Tibial artery (tissue), 4 donors: ENCODE data around the gene ARHGEF25.
"Not testable (repeated sequence)": the region's sequence is repeated elsewhere in the genome, so short reads cannot be mapped to it uniquely, and the experiment has no call there.

ENCODE experiments used
- DNase-seq, 2 donors: peaks; one replicate each; pipeline ENCODE4 v3.0.0-alpha.2; 2019
- H3K27ac ChIP-seq, 2 donors: fragments of 200-600 bp; sonication (generic) in 1 of 2; 1 replicate in 1 of 2; 2 replicates in 1 of 2; pipeline ENCODE4 v1.5.1; 2018 to 2019; ENCODE audit warnings: mild to moderate bottlenecking in 1 of 2
- H3K27me3 ChIP-seq, 2 donors: fragments of 200-600 bp; sonication (generic) in 1 of 2; one replicate each; pipeline versions ENCODE4 v1.5.1 to v1.6.0; 2016 to 2019
- H3K36me3 ChIP-seq, 3 donors: fragments of 200-600 bp; sonication (generic) in 2 of 3; one replicate each; pipeline ENCODE4 v1.5.1; 2016 to 2019; ENCODE audit warnings: mild to moderate bottlenecking in 2 of 3
- H3K4me1 ChIP-seq, 4 donors: fragments of 200-600 bp; sonication (generic) in 2 of 4; 1 replicate in 3 of 4; 2 replicates in 1 of 4; pipeline ENCODE4 v1.5.1; 2016 to 2019
- H3K4me3 ChIP-seq, 2 donors: fragments of 200-600 bp; sonication (generic) in 1 of 2; 1 replicate in 1 of 2; 2 replicates in 1 of 2; pipeline ENCODE4 v1.5.1; 2018 to 2019; ENCODE audit warnings: mild to moderate bottlenecking in 2 of 2
- H3K9me3 ChIP-seq, 3 donors: fragments of 200-600 bp; sonication (generic) in 1 of 3; one replicate each; pipeline ENCODE4 v1.5.1; 2016 to 2019
- CTCF ChIP-seq, 2 experiments: fragments of 200-600 bp in 1 of 2; fragments of 450-650 bp in 1 of 2; IDR thresholded peaks; one replicate each; pipeline ENCODE4 v1.5.1; 2017 to 2019; ENCODE audit warnings: antibody characterized with exemption in 2 of 2, mild to moderate bottlenecking in 1 of 2, moderate library complexity in 1 of 2
- intact Hi-C: fragments of 100-400 bp; cut with DNase I; formaldehyde crosslinking; loops from one replicate; pipeline ENCODE4 v1.15.0; 2023; ENCODE audit warnings: low total_unique reads

Gene ARHGEF25

GRCh38 chr12:57631566-57632072 is 20.4 kb downstream of the ARHGEF25 start:
- peaks cover 0 to 22% (median 17%) of the 10 kb centered on the region in 4 donors for H3K4me1 ChIP-seq
- TF ChIP-seq CTCF (IDR thresholded peaks at IDR 0.05): no peak
- H3K36me3 ChIP-seq: peaks cover 0 to 6% (median 0%) of the 10 kb centered on the region in 3 donors
- peaks cover 0 to 18% of the 10 kb centered on the region in 2 donors for H3K27me3 ChIP-seq
- H3K9me3 ChIP-seq: no peaks in the 10 kb centered on the region
- DNase-seq: peak in 1 of 2 donors; percentile 57
- peak overlapping the region in 1 of 2 donors; percentile 31 for H3K27ac ChIP-seq
- peak overlapping the region; percentile 52 to 73 for H3K4me3 ChIP-seq
- intact Hi-C loops: loop anchor here (5.0 kb wide), 1 partner anchor 61 kb away; the partner anchor contains the start of gene OS9

GRCh38 chr12:57632073-57632957 is 21.1 kb downstream of the ARHGEF25 start:
- H3K4me3 ChIP-seq: peak overlapping the region; percentile 52 to 73
- no peak for DNase-seq
- peak overlapping the region; percentile 31 to 34 for H3K27ac ChIP-seq
- H3K4me1 ChIP-seq: peaks cover 0 to 22% (median 17%) of the 10 kb centered on the region in 4 donors
- H3K27me3 ChIP-seq: peaks cover 0 to 18% of the 10 kb centered on the region in 2 donors
- H3K9me3 ChIP-seq: no peaks in the 10 kb centered on the region
- peaks cover 0 to 3% (median 0%) of the 10 kb centered on the region in 3 donors for H3K36me3 ChIP-seq
- intact Hi-C loops: loop anchor here (5.0 kb wide), 1 partner anchor 60 kb away; the partner anchor contains the start of gene OS9
- TF ChIP-seq CTCF (IDR thresholded peaks at IDR 0.05): no peak

GRCh38 chr12:57632958-57633840 is 22.0 kb downstream of the ARHGEF25 start, which contains the start of gene B4GALNT1:
TSS of gene B4GALNT1 (minus strand) at chr12:57633201. CDS start at chr12:57632132, 1,069 bp downstream.
- intact Hi-C loops: loop anchor here (5.0 kb wide), 1 partner anchor 59 kb away; the partner anchor contains the start of gene OS9
- no peak for DNase-seq
- H3K27me3 ChIP-seq: peaks cover 0 to 18% of the 10 kb centered on the region in 2 donors
- no peaks in the 10 kb centered on the region for H3K9me3 ChIP-seq
- H3K36me3 ChIP-seq: no peaks in the 10 kb centered on the region
- peaks cover 0 to 22% (median 17%) of the 10 kb centered on the region in 4 donors for H3K4me1 ChIP-seq
- H3K27ac ChIP-seq: peak within 1 kb of the TSS; percentile 31 to 34
- TF ChIP-seq CTCF (IDR thresholded peaks at IDR 0.05): peak; percentile 89 to 92
- H3K4me3 ChIP-seq: peak within 1 kb of the TSS; percentile 52 to 73

GRCh38 chr12:57636731-57637130 is 25.5 kb downstream of the ARHGEF25 start:
- H3K4me3 ChIP-seq, H3K27ac ChIP-seq, intact Hi-C loops, DNase-seq, H3K9me3 ChIP-seq, H3K36me3 ChIP-seq: not testable (repeated sequence)
- Histone ChIP-seq H3K27me3 (peaks cover 0 to 35% of the 10 kb centered on the region in 2 donors), H3K4me1 (peaks cover 0 to 19% (median 15%) of the 10 kb centered on the region in 4 donors)

GRCh38 chr12:57637364-57637763 is 26.1 kb downstream of the ARHGEF25 start:
- Histone ChIP-seq H3K9me3 (no peaks in the 10 kb centered on the region), H3K4me1 (peaks cover 0 to 12% (median 9%) of the 10 kb centered on the region in 4 donors), H3K27ac (no peak overlapping the region), H3K4me3 (no peak overlapping the region), H3K36me3 (no peaks in the 10 kb centered on the region), H3K27me3 (peaks cover 0 to 37% of the 10 kb centered on the region in 2 donors)
- TF ChIP-seq CTCF (IDR thresholded peaks at IDR 0.05): no peak
- DNase-seq: no peak
- intact Hi-C loops: no loop called here
